H1 (cell line): ENCODE measurements around the gene ENKD1. TPM values are rescaled to one million over a fixed set of nuclear protein-coding genes. Genes with fewer than 3 reads are reported as not detected.

ENCODE experiments used
- CTCF ChIA-PET: fragments of 300-600 bp; sonication (Branson Sonifier 250); formaldehyde crosslinking; loops from one replicate; lab custom pipeline; 2021; ENCODE audit not compliant: partially characterized antibody; lab: Charles Lee
- POLR2A ChIA-PET: fragments of 300-600 bp; sonication (Branson Sonifier 250); formaldehyde crosslinking; loops from one replicate; lab custom pipeline; 2021; ENCODE audit warnings: inconsistent platforms; ENCODE audit not compliant: partially characterized antibody; lab: Charles Lee
- DNase-seq, 2 experiments: peaks; one replicate each; pipeline versions ENCODE4 v3.0.0 to v3.0.0-alpha.2; 2010 to 2022; ENCODE audit warnings: low spot score in 2 of 2, low read depth in 1 of 2, mixed read lengths in 1 of 2
- FAIRE-seq: peaks from 2 replicates; lab custom pipeline; 2011; peaks lifted over from hg19 to GRCh38; lab: Jason Lieb, UNC
- H2AFZ ChIP-seq: 2 replicates; pipeline ENCODE4 v1.8.1; 2012; ENCODE audit warnings: low read length, inconsistent platforms
- H2AK5ac ChIP-seq: 2 replicates; pipeline ENCODE4 v1.6.1; 2013; ENCODE audit warnings: low read depth, low read length
- H2BK120ac ChIP-seq: replicated peaks from 2 replicates; pipeline ENCODE3; 2013; ENCODE audit warnings: low read depth, low read length, inconsistent platforms
- H2BK12ac ChIP-seq: 2 replicates; pipeline ENCODE4 v1.6.1; 2013; ENCODE audit warnings: low read depth, low read length
- H2BK15ac ChIP-seq: 2 replicates; pipeline ENCODE4 v1.6.1; 2013; ENCODE audit warnings: low read length
- H2BK20ac ChIP-seq: 2 replicates; pipeline ENCODE4 v1.6.1; 2013; ENCODE audit warnings: low read length
- H2BK5ac ChIP-seq: 2 replicates; pipeline ENCODE4 v1.6.1; 2013; ENCODE audit warnings: low read depth, low read length
- H3K14ac ChIP-seq: 2 replicates; pipeline ENCODE4 v1.6.1; 2013; ENCODE audit warnings: inconsistent platforms; ENCODE audit not compliant: insufficient read length
- H3K18ac ChIP-seq: 2 replicates; pipeline ENCODE4 v1.6.1; 2013; ENCODE audit warnings: low read length; ENCODE audit errors: extremely low read depth
- H3K23ac ChIP-seq: 2 replicates; pipeline ENCODE4 v1.6.1; 2013; ENCODE audit warnings: inconsistent platforms; ENCODE audit not compliant: insufficient read length
- H3K23me2 ChIP-seq: 2 replicates; pipeline ENCODE4 v1.6.1; 2013; ENCODE audit warnings: low read depth, low read length
- H3K27ac ChIP-seq: 2 replicates; pipeline ENCODE4 v1.6.1; 2011; ENCODE audit warnings: low read depth, low read length, inconsistent platforms
- H3K27me3 ChIP-seq, 4 experiments: replicated peaks in 1 of 4; 1 replicate in 1 of 4; 2 replicates in 3 of 4; pipeline versions ENCODE4 v1.6.1 to v1.8.1; 2011 to 2013; ENCODE audit warnings: low read length in 3 of 4, mild to moderate bottlenecking in 3 of 4, inconsistent platforms in 2 of 4, mixed read lengths in 2 of 4, moderate library complexity in 1 of 4; ENCODE audit not compliant: control insufficient read depth in 3 of 4, insufficient read depth in 3 of 4; ENCODE audit errors: extremely low read depth in 1 of 4
- H3K36me3 ChIP-seq, 4 experiments: 2 replicates each; pipeline versions ENCODE4 v1.6.1 to v1.8.1; 2011 to 2013; ENCODE audit warnings: mild to moderate bottlenecking in 4 of 4, low read length in 3 of 4, moderate library complexity in 2 of 4, control low read depth in 1 of 4, inconsistent platforms in 1 of 4; ENCODE audit not compliant: insufficient read depth in 4 of 4, control insufficient read depth in 2 of 4
- H3K4ac ChIP-seq: replicated peaks from 2 replicates; pipeline ENCODE3; 2013; ENCODE audit warnings: low read length, low read depth, mixed read lengths, inconsistent platforms; ENCODE audit not compliant: insufficient read length
- H3K4me1 ChIP-seq, 4 experiments: replicated peaks in 1 of 4; 1 replicate in 1 of 4; 2 replicates in 3 of 4; pipeline versions ENCODE4 v1.6.1 to v1.8.1; 2011 to 2013; ENCODE audit warnings: low read length in 3 of 4, inconsistent platforms in 2 of 4, mixed read lengths in 1 of 4; ENCODE audit not compliant: insufficient read depth in 4 of 4, control insufficient read depth in 3 of 4
- H3K4me2 ChIP-seq, 2 experiments: 2 replicates each; pipeline versions ENCODE4 v1.6.1 to v1.8.1; 2011 to 2013; ENCODE audit warnings: low read depth in 2 of 2, low read length in 2 of 2, control low read depth in 1 of 2, inconsistent platforms in 1 of 2, mild to moderate bottlenecking in 1 of 2; ENCODE audit not compliant: insufficient read depth in 1 of 2
- H3K4me3 ChIP-seq, 4 experiments: fragments of 200-600, 300-600 bp in 1 of 4; sonication (generic), shearing (Covaris generic), sonication (Bioruptor Twin) in 1 of 4; 2 replicates each; pipeline versions ENCODE4 v1.5.1 to v1.8.1; 2011 to 2016; ENCODE audit warnings: low read length in 4 of 4, low read depth in 3 of 4, control low read depth in 2 of 4, inconsistent platforms in 2 of 4, mild to moderate bottlenecking in 2 of 4, mixed read lengths in 1 of 4, moderate library complexity in 1 of 4; ENCODE audit not compliant: insufficient read depth in 2 of 4; ENCODE audit errors: extremely low read depth in 1 of 4
- H3K56ac ChIP-seq: replicated peaks from 2 replicates; pipeline ENCODE3; 2013; ENCODE audit warnings: low read depth, mild to moderate bottlenecking, mixed read lengths, low read length, inconsistent platforms; ENCODE audit not compliant: insufficient read length
- H3K79me1 ChIP-seq: 2 replicates; pipeline ENCODE4 v1.6.1; 2013; ENCODE audit warnings: low read depth, low read length, control low read depth
- H3K79me2 ChIP-seq, 2 experiments: 2 replicates each; pipeline versions ENCODE4 v1.6.1 to v1.8.1; 2012 to 2013; ENCODE audit warnings: low read length in 2 of 2, mild to moderate bottlenecking in 2 of 2, inconsistent platforms in 1 of 2; ENCODE audit not compliant: insufficient read depth in 2 of 2, control insufficient read depth in 1 of 2
- H3K9ac ChIP-seq, 4 experiments: replicated peaks in 1 of 4; 1 replicate in 1 of 4; 2 replicates in 3 of 4; pipeline versions ENCODE4 v1.6.1 to v1.8.1; 2011 to 2013; ENCODE audit warnings: low read depth in 3 of 4, low read length in 3 of 4, control low read depth in 2 of 4, mild to moderate bottlenecking in 2 of 4, moderate library complexity in 2 of 4, inconsistent platforms in 1 of 4; ENCODE audit errors: extremely low read depth in 1 of 4
- H3K9me3 ChIP-seq, 2 experiments: 2 replicates each; pipeline versions ENCODE4 v1.6.1 to v1.8.1; 2012 to 2013; ENCODE audit warnings: mild to moderate bottlenecking in 2 of 2, moderate library complexity in 2 of 2, control low read depth in 1 of 2, inconsistent platforms in 1 of 2, low read depth in 1 of 2, low read length in 1 of 2, mixed read lengths in 1 of 2; ENCODE audit not compliant: insufficient read depth in 2 of 2
- H4K20me1 ChIP-seq, 2 experiments: replicated peaks in 1 of 2; 2 replicates each; pipeline versions ENCODE3 to v1.8.1; 2011 to 2013; ENCODE audit warnings: inconsistent platforms in 2 of 2, low read length in 2 of 2, mild to moderate bottlenecking in 1 of 2; ENCODE audit not compliant: insufficient read depth in 2 of 2, control insufficient read depth in 1 of 2
- H4K5ac ChIP-seq: 2 replicates; pipeline ENCODE4 v1.6.1; 2013; ENCODE audit warnings: low read length, low read depth, mixed read lengths, inconsistent platforms; ENCODE audit not compliant: insufficient read length
- H4K8ac ChIP-seq: 2 replicates; pipeline ENCODE4 v1.8.0; 2013; ENCODE audit warnings: mild to moderate bottlenecking, moderate library complexity, low read length, inconsistent platforms; ENCODE audit not compliant: insufficient read depth; ENCODE audit errors: extremely low read depth
- H4K91ac ChIP-seq: replicated peaks from 2 replicates; pipeline ENCODE3; 2013; ENCODE audit warnings: low read length, mixed read lengths, inconsistent platforms; ENCODE audit not compliant: insufficient read length
- WGBS, 2 experiments: shearing (Covaris generic) in 1 of 2; methylation state at CpG; one replicate each; pipeline versions ENCODE4 v1.1.6 to v1.1.7; 2013 to 2015; ENCODE audit warnings: low lambda C conversion rate in 2 of 2, mixed read lengths in 2 of 2, inconsistent platforms in 1 of 2, low coverage in 1 of 2, missing lambda C conversion rate in 1 of 2; ENCODE audit not compliant: insufficient replicate concordance in 2 of 2, insufficient coverage in 1 of 2, insufficient read length in 1 of 2; ENCODE audit errors: extremely low coverage in 1 of 2, missing lambda C conversion rate in 1 of 2; 5-methylcytosine and 5-hydroxymethylcytosine counted together
- polyA plus RNA-seq, 7 experiments: library from polyadenylated mRNA; depleted of rRNA in 3 of 7; stranded (reverse) in 5 of 7; unstranded in 2 of 7; fragments of >200 nt in 5 of 7; fragments of 200-250 nt in 2 of 7; gene quantifications; 1 replicate in 5 of 7; 2 replicates in 1 of 7; 4 replicates in 1 of 7; pipeline versions ENCODE4 v1.2.1 to v1.2.3, GENCODE V29; 2011 to 2013; ENCODE audit warnings: missing spikeins in 2 of 7, mixed read lengths in 2 of 7
- total RNA-seq: library from RNA; stranded (reverse); fragmentation: NEBNext Ultra II Directional; extraction: Animal tissue kit (Norgen Biotek cat#: 25700); gene quantifications from 2 replicates; pipeline ENCODE4 v1.2.1, GENCODE V29; 2021
- TF ChIP-seq, protein P1 (sequence below): IDR thresholded peaks from 2 replicates; pipeline ENCODE4 v1.6.1; 2012; ENCODE audit warnings: inconsistent platforms

The ENKD1 gene
- total and polyA plus RNA-seq, 2 of the 8 experiments (the other 6 are each of a cell fraction or from before 2014, with no cell fraction given) = 12.9 to 16.1 TPM

GRCh38 chr16:67661886-67662652 is 4.5 kb downstream of the ENKD1 start:
- peak overlapping the region; percentile 30; the same call in 1 of the 2 replicates for H2AK5ac ChIP-seq
- H2BK20ac ChIP-seq = no peak overlapping the region
- H2BK120ac ChIP-seq = no peak overlapping the region
- peaks cover 0 to 2% (median under 1%) of the 10 kb centered on the region in 4 experiments; a peak in 2 of 7 replicates for H3K27me3 ChIP-seq
- H3K23ac ChIP-seq = no peak overlapping the region
- no peak overlapping the region for H3K18ac ChIP-seq
- no peak overlapping the region for H3K9ac ChIP-seq
- H2AFZ ChIP-seq = no peak overlapping the region
- no peak overlapping the region for H3K56ac ChIP-seq
- H3K23me2 ChIP-seq = peaks cover 25% of the 10 kb centered on the region
- H3K4me1 ChIP-seq = peaks cover 0 to 26% (median 15%) of the 10 kb centered on the region in 4 experiments; a peak in 5 of 7 replicates
- ChIA-PET POLR2A (interaction anchor here (1.6 to 1.7 kb wide), 2 partner anchors 22 to 223 kb away, joined by 4 read pairs; partner anchors contain the start of gene NRN1L), CTCF (interaction anchor here (0.5 to 13.7 kb wide), 18 partner anchors 12 to 280 kb away, joined by 3 to 202 read pairs (median 6); partner anchors contain the start of genes CARMIL2, CTCF, NRN1L and NUTF2)
- peak overlapping the region; percentile 46 to 88 (median 70); a peak in 5 of 8 replicates for H3K4me3 ChIP-seq
- no peak overlapping the region for H2BK5ac ChIP-seq
- peaks cover 5 to 8% of the 10 kb centered on the region in 2 experiments for H4K20me1 ChIP-seq
- H3K14ac ChIP-seq = no peak overlapping the region
- H3K9me3 ChIP-seq = no peaks in the 10 kb centered on the region
- no peak overlapping the region for H3K27ac ChIP-seq
- H2BK15ac ChIP-seq = no peak overlapping the region
- no peaks in the 10 kb centered on the region; the same call in 1 of the 2 replicates for H3K79me1 ChIP-seq
- no peaks in the 10 kb centered on the region for H3K79me2 ChIP-seq
- H3K4ac ChIP-seq = no peak overlapping the region
- WGBS, 2 experiments = 92% methylated on average over 33 of the region's 34 CpGs; no CpG with 5 or more reads in 1 of the 2 experiments
- H3K4me2 ChIP-seq = peak overlapping the region; percentile 73 to 97
- H4K5ac ChIP-seq = no peak overlapping the region
- H2BK12ac ChIP-seq = no peak overlapping the region
- H4K91ac ChIP-seq = no peak overlapping the region
- H3K36me3 ChIP-seq = peaks cover 0 to 4% (median 2%) of the 10 kb centered on the region in 4 experiments; a peak in 1 of 8 replicates
- DNase-seq (no peak), FAIRE-seq (no peak)
- H4K8ac ChIP-seq = no peak overlapping the region; the same call in 1 of the 2 replicates
- TF ChIP-seq, protein P1, sequence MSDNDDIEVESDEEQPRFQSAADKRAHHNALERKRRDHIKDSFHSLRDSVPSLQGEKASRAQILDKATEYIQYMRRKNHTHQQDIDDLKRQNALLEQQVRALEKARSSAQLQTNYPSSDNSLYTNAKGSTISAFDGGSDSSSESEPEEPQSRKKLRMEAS = no peak
